CD14-positive monocyte (primary cell): ENCODE results near the gene FRAS1. TPM values are rescaled to one million over a fixed set of nuclear protein-coding genes. Genes with fewer than 3 reads are reported as not detected.

Experiments used
- DNase-seq, 3 donors: peaks; one replicate each; pipeline ENCODE4 v3.0.0-alpha.2; 2011 to 2022
- H2AFZ ChIP-seq: 2 replicates; pipeline ENCODE4 v1.6.0; 2012; ENCODE audit warnings: mild to moderate bottlenecking, low read depth, low read length, inconsistent platforms; ENCODE audit not compliant: insufficient read depth, poor library complexity, severe bottlenecking
- H3K27ac ChIP-seq, 2 donors: 1 replicate in 1 of 2; 2 replicates in 1 of 2; pipeline ENCODE4 v1.5.1; 2012 to 2013; ENCODE audit warnings: low read length in 2 of 2, control low read depth in 1 of 2, inconsistent platforms in 1 of 2, low read depth in 1 of 2, mild to moderate bottlenecking in 1 of 2
- H3K27me3 ChIP-seq, 2 donors: one replicate each; pipeline versions ENCODE4 v1.6.0 to v1.6.1; 2011 to 2013; ENCODE audit warnings: low read length in 2 of 2; ENCODE audit not compliant: control insufficient read depth in 2 of 2, insufficient read depth in 2 of 2
- H3K36me3 ChIP-seq, 2 donors: replicated peaks in 1 of 2; 1 replicate in 1 of 2; 2 replicates in 1 of 2; pipeline versions ENCODE4 v1.5.1 to v1.6.1; 2012 to 2013; ENCODE audit warnings: low read length in 2 of 2, control low read depth in 1 of 2, inconsistent platforms in 1 of 2, mild to moderate bottlenecking in 1 of 2; ENCODE audit not compliant: insufficient read depth in 2 of 2, control insufficient read depth in 1 of 2
- H3K4me1 ChIP-seq, 2 donors: 1 replicate in 1 of 2; 2 replicates in 1 of 2; pipeline versions ENCODE4 v1.5.1 to v1.6.1; 2012 to 2013; ENCODE audit warnings: low read length in 2 of 2, control low read depth in 1 of 2, inconsistent platforms in 1 of 2, mild to moderate bottlenecking in 1 of 2, moderate library complexity in 1 of 2; ENCODE audit not compliant: insufficient read depth in 2 of 2, control insufficient read depth in 1 of 2
- H3K4me2 ChIP-seq: replicated peaks from 2 replicates; pipeline ENCODE3; 2012; ENCODE audit warnings: low read length, moderate library complexity, mild to moderate bottlenecking; ENCODE audit not compliant: poor library complexity, severe bottlenecking; ENCODE audit errors: extremely low read depth
- H3K4me3 ChIP-seq, 3 experiments: fragments of 200-600 bp in 1 of 3; sonication (generic) in 1 of 3; replicated peaks in 1 of 3; 1 replicate in 2 of 3; 2 replicates in 1 of 3; pipeline ENCODE4 v1.5.1; 2011 to 2013; ENCODE audit warnings: low read length in 3 of 3, mild to moderate bottlenecking in 3 of 3, control low read depth in 2 of 3, low read depth in 2 of 3, inconsistent platforms in 1 of 3, moderate library complexity in 1 of 3
- H3K79me2 ChIP-seq: 2 replicates; pipeline ENCODE4 v1.6.0; 2012; ENCODE audit warnings: mild to moderate bottlenecking, control low read depth, inconsistent platforms, low read length, moderate library complexity; ENCODE audit not compliant: insufficient read depth
- H3K9ac ChIP-seq: 2 replicates; pipeline ENCODE4 v1.6.0; 2017; ENCODE audit warnings: low read length, mild to moderate bottlenecking; ENCODE audit not compliant: insufficient read depth, poor library complexity, severe bottlenecking
- H3K9me3 ChIP-seq, 2 donors: replicated peaks in 1 of 2; 1 replicate in 1 of 2; 2 replicates in 1 of 2; pipeline versions ENCODE4 v1.5.1 to v1.6.1; 2012 to 2013; ENCODE audit warnings: low read length in 2 of 2, control low read depth in 1 of 2; ENCODE audit not compliant: control insufficient read depth in 1 of 2, insufficient read depth in 1 of 2
- H4K20me1 ChIP-seq: 2 replicates; pipeline ENCODE4 v1.6.0; 2012; ENCODE audit warnings: mild to moderate bottlenecking, low read length, control low read depth, moderate library complexity; ENCODE audit not compliant: insufficient read depth
- H3K27ac Mint-ChIP-seq, 7 donors: one replicate each; pipeline ENCODE4 v1.8.0; 2020; ENCODE audit warnings: mild to moderate bottlenecking in 7 of 7, mixed read lengths in 7 of 7, moderate library complexity in 6 of 7, inconsistent platforms in 2 of 7
- H3K27me3 Mint-ChIP-seq, 3 donors: one replicate each; pipeline ENCODE4 v1.8.0; 2021 to 2022; ENCODE audit warnings: low read depth in 3 of 3, mild to moderate bottlenecking in 3 of 3, mixed read lengths in 3 of 3, moderate library complexity in 3 of 3, inconsistent platforms in 1 of 3
- H3K36me3 Mint-ChIP-seq, 2 donors: one replicate each; pipeline ENCODE4 v1.8.0; 2020; ENCODE audit warnings: mixed read lengths in 2 of 2, inconsistent platforms in 1 of 2, mild to moderate bottlenecking in 1 of 2
- H3K4me1 Mint-ChIP-seq: one replicate; pipeline ENCODE4 v1.8.0; 2020; ENCODE audit warnings: mild to moderate bottlenecking, mixed read lengths
- H3K4me3 Mint-ChIP-seq, 2 donors: one replicate each; pipeline ENCODE4 v1.8.0; 2020; ENCODE audit warnings: mild to moderate bottlenecking in 2 of 2, mixed read lengths in 2 of 2, moderate library complexity in 1 of 2
- H3K9me3 Mint-ChIP-seq, 7 donors: one replicate each; pipeline ENCODE4 v1.8.0; 2020 to 2022; ENCODE audit warnings: mixed read lengths in 7 of 7, mild to moderate bottlenecking in 6 of 7, moderate library complexity in 6 of 7, inconsistent platforms in 2 of 7
- WGBS: methylation state at CpG from one replicate; pipeline ENCODE4 v1.1.5; 2013; ENCODE audit warnings: missing lambda C conversion rate; ENCODE audit not compliant: insufficient coverage; 5-methylcytosine and 5-hydroxymethylcytosine counted together
- intact Hi-C, 2 donors: fragments of 100-400 bp; cut with micrococcal nuclease; formaldehyde crosslinking; loops; one replicate each; pipeline versions ENCODE4 v1.15.0 to v1.15.1; 2023
- polyA plus RNA-seq, 3 donors: library from polyadenylated mRNA; depleted of rRNA in 1 of 3; unstranded in 2 of 3; stranded (reverse) in 1 of 3; fragments of 300-500 nt in 2 of 3; fragments of >200 nt in 1 of 3; fragmentation: Illumina TruSeq in 2 of 3; gene quantifications; 1 replicate in 2 of 3; 2 replicates in 1 of 3; pipeline ENCODE4 v1.2.3, GENCODE V29; 2012 to 2021
- TF ChIP-seq, protein P1 (sequence below): fragments of 200-600 bp; IDR thresholded peaks from one replicate; pipeline ENCODE4 v1.8.0; 2022; ENCODE audit warnings: antibody characterized with exemption, mild to moderate bottlenecking

Gene FRAS1
- polyA plus RNA-seq, 3 donors: not detected

- H4K20me1 ChIP-seq: no peaks in the 10 kb centered on the region
- DNase-seq: no peak
- no peak overlapping the region for H2AFZ ChIP-seq
- H3K79me2 ChIP-seq: no peaks in the 10 kb centered on the region
- no peaks in the 10 kb centered on the region for H3K27me3 Mint-ChIP-seq
- no peaks in the 10 kb centered on the region for H3K36me3 Mint-ChIP-seq
- TF ChIP-seq, protein P1, sequence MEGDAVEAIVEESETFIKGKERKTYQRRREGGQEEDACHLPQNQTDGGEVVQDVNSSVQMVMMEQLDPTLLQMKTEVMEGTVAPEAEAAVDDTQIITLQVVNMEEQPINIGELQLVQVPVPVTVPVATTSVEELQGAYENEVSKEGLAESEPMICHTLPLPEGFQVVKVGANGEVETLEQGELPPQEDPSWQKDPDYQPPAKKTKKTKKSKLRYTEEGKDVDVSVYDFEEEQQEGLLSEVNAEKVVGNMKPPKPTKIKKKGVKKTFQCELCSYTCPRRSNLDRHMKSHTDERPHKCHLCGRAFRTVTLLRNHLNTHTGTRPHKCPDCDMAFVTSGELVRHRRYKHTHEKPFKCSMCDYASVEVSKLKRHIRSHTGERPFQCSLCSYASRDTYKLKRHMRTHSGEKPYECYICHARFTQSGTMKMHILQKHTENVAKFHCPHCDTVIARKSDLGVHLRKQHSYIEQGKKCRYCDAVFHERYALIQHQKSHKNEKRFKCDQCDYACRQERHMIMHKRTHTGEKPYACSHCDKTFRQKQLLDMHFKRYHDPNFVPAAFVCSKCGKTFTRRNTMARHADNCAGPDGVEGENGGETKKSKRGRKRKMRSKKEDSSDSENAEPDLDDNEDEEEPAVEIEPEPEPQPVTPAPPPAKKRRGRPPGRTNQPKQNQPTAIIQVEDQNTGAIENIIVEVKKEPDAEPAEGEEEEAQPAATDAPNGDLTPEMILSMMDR: no peak
- H3K4me1 Mint-ChIP-seq: no peaks in the 10 kb centered on the region
- H3K4me1 ChIP-seq: no peaks in the 10 kb centered on the region
- H3K27ac Mint-ChIP-seq: no peak overlapping the region
- H3K4me2 ChIP-seq: no peak overlapping the region
- H3K4me3 ChIP-seq: no peak overlapping the region
- no peaks in the 10 kb centered on the region for H3K36me3 ChIP-seq
- no peak overlapping the region for H3K27ac ChIP-seq
- H3K27me3 ChIP-seq: no peaks in the 10 kb centered on the region
- intact Hi-C loops: no loop called here
- H3K9ac ChIP-seq: no peak overlapping the region
- H3K9me3 ChIP-seq: no peaks in the 10 kb centered on the region
- no peak overlapping the region for H3K4me3 Mint-ChIP-seq
- H3K9me3 Mint-ChIP-seq: peaks cover 0 to 5% (median 0%) of the 10 kb centered on the region in 7 donors
- no CpG with 5 or more reads among the region's 2 CpGs for WGBS
Measured at GRCh38 chr4:78437608-78438088, 380.5 kb downstream of the FRAS1 start.

DNA sequence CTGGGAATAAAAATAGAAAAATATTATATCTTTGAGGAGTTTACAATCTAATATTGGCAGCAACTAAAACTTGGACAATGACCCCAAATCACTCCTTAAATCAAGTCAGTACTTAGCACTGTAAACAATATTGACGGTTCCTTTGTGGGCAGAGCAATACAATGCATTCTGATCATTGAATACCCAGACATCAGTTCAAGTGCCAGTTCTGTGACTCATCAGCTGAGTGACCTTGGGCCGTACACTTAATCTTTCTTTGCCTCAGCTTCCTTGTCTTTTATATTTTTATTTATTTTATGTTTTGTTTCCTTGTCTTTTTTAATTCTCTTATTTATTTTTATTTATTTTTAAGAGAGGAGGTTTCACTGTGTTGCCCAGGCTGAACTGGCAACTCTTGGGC, 382.2 kb downstream of the FRAS1 start:
- H2AFZ ChIP-seq: no peak overlapping the region
- H3K4me3 Mint-ChIP-seq: no peak overlapping the region
- DNase-seq: no peak
- H3K9me3 Mint-ChIP-seq: peaks cover 0 to 5% (median 0%) of the 10 kb centered on the region in 7 donors
- H3K4me1 ChIP-seq: no peaks in the 10 kb centered on the region
- H4K20me1 ChIP-seq: no peaks in the 10 kb centered on the region
- TF ChIP-seq, protein P1: no peak
- H3K27me3 Mint-ChIP-seq: no peaks in the 10 kb centered on the region
- H3K4me3 ChIP-seq: no peak overlapping the region
- H3K27me3 ChIP-seq: no peaks in the 10 kb centered on the region
- 100% methylated on average over 1 of the region's 2 CpGs for WGBS
- H3K9ac ChIP-seq: no peak overlapping the region
- no peaks in the 10 kb centered on the region for H3K4me1 Mint-ChIP-seq
- H3K79me2 ChIP-seq: no peaks in the 10 kb centered on the region
- H3K27ac Mint-ChIP-seq: no peak overlapping the region
- H3K9me3 ChIP-seq: no peaks in the 10 kb centered on the region
- no peak overlapping the region for H3K27ac ChIP-seq
- H3K4me2 ChIP-seq: no peak overlapping the region
- no peaks in the 10 kb centered on the region for H3K36me3 Mint-ChIP-seq
- intact Hi-C loops: no loop called here
- H3K36me3 ChIP-seq: no peaks in the 10 kb centered on the region
